HTR-8/SVneo (cell line): ENCODE data around the gene TMEM248.
"Not testable (repeated sequence)": the region's sequence is repeated elsewhere in the genome, so short reads cannot be mapped to it uniquely, and the experiment has no call there.

Experiments
- DNase-seq: peaks from one replicate; pipeline ENCODE4 v3.0.0; 2011; ENCODE audit warnings: low spot score, mixed read lengths; ENCODE audit not compliant: insufficient read length
- FAIRE-seq: peaks from 2 replicates; lab custom pipeline; 2011; peaks lifted over from hg19 to GRCh38; lab: Jason Lieb, UNC

TMEM248 gene

GRCh38 chr7:66907731-66908130 lies 13.3 kb upstream of the TMEM248 start:
- DNase-seq (no peak), FAIRE-seq (no peak)

- DNase-seq, FAIRE-seq: not testable (repeated sequence)
Measured at GRCh38 chr7:66908598-66908997, 12.4 kb upstream of the TMEM248 start.

GRCh38 chr7:66910789-66911188 lies 10.2 kb upstream of the TMEM248 start:
- DNase-seq (no peak), FAIRE-seq (no peak)

- not testable (repeated sequence) for FAIRE-seq, DNase-seq
Measured at GRCh38 chr7:66911191-66911590, 9.8 kb upstream of the TMEM248 start.

- FAIRE-seq = no peak
- DNase-seq = no peak
Measured at GRCh38 chr7:66912195-66912594, 8.8 kb upstream of the TMEM248 start.

- no peak for FAIRE-seq
- no peak for DNase-seq
Measured at GRCh38 chr7:66913118-66914037, 7.6 kb upstream of the TMEM248 start.

- not testable (repeated sequence) for FAIRE-seq, DNase-seq
Measured at GRCh38 chr7:66917904-66918303, 3.1 kb upstream of the TMEM248 start.

GRCh38 chr7:66919304-66919703 lies 1.7 kb upstream of the TMEM248 start:
- no peak for FAIRE-seq
- DNase-seq = no peak

GRCh38 chr7:66919704-66920103 lies 1.3 kb upstream of the TMEM248 start:
- no peak for DNase-seq
- no peak for FAIRE-seq

GRCh38 chr7:66920256-66920655 lies 769 bp upstream of the TMEM248 start:
- FAIRE-seq (no peak), DNase-seq (no peak)

GRCh38 chr7:66921396-66921917 lies 432 bp downstream of the TMEM248 start:
- FAIRE-seq = no peak
- peak; percentile 10 for DNase-seq

GRCh38 chr7:66921918-66922486 lies 977 bp downstream of the TMEM248 start:
- FAIRE-seq = no peak
- peak; percentile 3 for DNase-seq

- FAIRE-seq = no peak
Measured at GRCh38 chr7:66925255-66925654, 4.2 kb downstream of the TMEM248 start.

GRCh38 chr7:66927348-66927948 lies 6.4 kb downstream of the TMEM248 start:
- FAIRE-seq (no peak), DNase-seq (no peak)

More at GRCh38 chr7:66925255-66925654, 4.2 kb downstream of the TMEM248 start:
- no peak for DNase-seq

- DNase-seq (no peak), FAIRE-seq (no peak)
Measured at GRCh38 chr7:66928388-66928787, 7.4 kb downstream of the TMEM248 start.

GRCh38 chr7:66929165-66929564 lies 8.1 kb downstream of the TMEM248 start:
- DNase-seq = no peak
- FAIRE-seq = no peak

GRCh38 chr7:66929935-66930334 lies 8.9 kb downstream of the TMEM248 start:
- DNase-seq = no peak
- FAIRE-seq = no peak

- FAIRE-seq (no peak), DNase-seq (peak; percentile 15)
Measured at GRCh38 chr7:66930341-66930740, 9.3 kb downstream of the TMEM248 start.

- FAIRE-seq (no peak), DNase-seq (no peak)
Measured at GRCh38 chr7:66933469-66933868, 12.4 kb downstream of the TMEM248 start.

GRCh38 chr7:66937940-66938339 lies 16.9 kb downstream of the TMEM248 start:
- DNase-seq = no peak
- no peak for FAIRE-seq

GRCh38 chr7:66939325-66939724 lies 18.3 kb downstream of the TMEM248 start:
- FAIRE-seq = no peak
- no peak for DNase-seq
